Activated T-cell treated with anti-CD3 and anti-CD28 coated beads for 48 hours (primary cell): ENCODE results near the gene FBH1.
"Not testable (repeated sequence)": the region's sequence is repeated elsewhere in the genome, so short reads cannot be mapped to it uniquely, and the experiment has no call there.

Source experiments
- DNase-seq: peaks from one replicate; pipeline ENCODE4 v3.0.0-alpha.2; 2020; ENCODE audit warnings: low read depth

Gene FBH1

GRCh38 chr10:5960070-5960972 lies 70.3 kb downstream of the FBH1 start:
- DNase-seq, result no peak

GRCh38 chr10:5960973-5961275 lies 70.9 kb downstream of the FBH1 start:
- DNase-seq, result not testable (repeated sequence)

DNA sequence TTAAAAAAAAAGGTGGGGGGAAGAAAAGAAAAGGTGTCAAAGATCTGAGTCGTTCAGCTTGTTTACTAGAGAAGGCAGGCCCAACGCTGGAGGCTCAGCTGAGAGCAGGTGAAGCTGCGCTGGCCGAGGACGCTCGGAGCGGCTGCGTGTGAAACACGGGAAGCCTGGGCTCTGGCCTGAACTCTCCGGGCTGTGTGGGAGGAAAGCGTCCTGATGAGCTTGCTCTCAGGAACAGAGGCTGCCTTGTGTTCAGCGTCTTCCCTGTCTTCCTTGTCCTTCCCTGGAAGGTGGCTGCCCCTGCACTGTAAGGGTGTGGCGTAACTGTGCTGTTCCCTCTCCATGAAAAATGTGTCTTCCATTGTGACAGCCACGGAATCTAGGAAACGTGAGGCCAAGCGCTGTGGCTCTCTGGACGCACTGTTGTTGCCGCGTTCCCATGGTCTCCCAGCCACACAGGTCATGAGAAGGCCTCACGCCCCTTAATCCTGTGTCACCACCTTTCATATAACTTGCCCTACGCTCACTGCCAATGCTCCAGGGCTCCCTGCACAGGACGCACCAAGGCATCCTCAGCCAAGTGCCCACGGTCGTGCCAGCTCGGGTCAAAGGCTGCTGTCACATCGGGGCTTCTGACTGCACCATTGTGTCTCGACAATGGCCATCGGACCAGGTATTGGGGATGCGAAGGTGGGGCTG lies 71.5 kb downstream of the FBH1 start:
- DNase-seq, result no peak

GRCh38 chr10:5962358-5962940 lies 72.4 kb downstream of the FBH1 start:
- not testable (repeated sequence) for DNase-seq

GRCh38 chr10:5963071-5963470 lies 73.0 kb downstream of the FBH1 start:
- no peak for DNase-seq

DNA sequence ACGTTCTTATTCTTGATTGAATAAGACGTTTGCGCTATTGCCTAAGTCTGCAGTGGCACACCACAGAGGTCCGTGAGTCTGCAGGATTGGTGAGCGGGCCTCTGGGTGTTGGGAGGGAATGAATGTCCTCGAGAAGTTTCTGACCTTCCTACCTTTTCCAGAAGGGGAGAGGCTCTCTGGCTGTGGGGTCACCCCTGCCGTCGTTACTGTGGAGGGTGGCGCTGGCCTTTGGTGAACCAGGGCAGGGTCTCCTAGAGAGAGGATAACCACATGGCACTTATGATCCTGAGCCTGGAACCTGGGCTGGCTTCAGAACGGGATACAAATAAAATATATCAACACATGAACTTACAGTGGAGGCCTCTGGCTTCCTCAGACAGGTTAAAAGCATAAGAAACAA lies 73.5 kb downstream of the FBH1 start:
- DNase-seq, result no peak

DNA sequence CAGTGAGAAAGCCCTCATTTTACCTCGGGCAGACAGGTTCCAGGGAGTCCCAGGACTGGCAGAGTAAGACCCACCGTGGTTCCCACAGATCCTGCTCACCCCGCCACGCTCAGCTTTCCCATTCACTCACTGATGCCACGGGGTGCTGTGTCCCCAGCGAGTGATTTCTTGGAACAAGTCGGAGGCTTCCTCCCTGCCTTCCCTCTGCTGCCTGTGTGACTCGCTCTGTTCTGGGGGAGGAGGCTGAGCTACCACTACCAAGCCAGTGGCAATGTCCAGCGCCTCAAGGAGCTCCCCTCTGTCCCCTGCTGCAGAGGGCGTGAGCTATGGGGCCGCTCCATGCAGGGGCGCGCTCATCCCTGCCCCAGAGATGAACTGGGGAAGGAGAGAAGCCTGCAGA lies 74.7 kb downstream of the FBH1 start:
- DNase-seq, result no peak

DNA sequence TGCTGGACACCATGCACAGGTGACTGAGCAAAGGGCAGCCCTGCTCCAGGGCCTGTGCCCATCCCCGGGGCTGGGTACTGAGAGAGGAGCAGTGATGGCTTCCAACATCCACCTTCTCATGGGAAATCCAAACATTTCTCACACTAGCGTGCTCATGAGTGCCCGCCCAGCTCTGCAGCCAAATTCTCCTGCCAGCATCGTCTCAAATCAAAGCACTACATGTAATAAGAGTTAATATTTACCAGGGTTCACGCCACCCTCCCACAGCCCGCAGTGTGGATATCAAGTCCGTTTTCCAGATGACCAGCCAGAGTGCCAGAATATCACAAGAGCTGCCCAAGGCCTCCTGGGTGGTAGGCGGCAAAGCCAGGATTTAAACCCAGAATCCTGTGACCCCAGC lies 75.2 kb downstream of the FBH1 start:
- DNase-seq, result no peak

DNA sequence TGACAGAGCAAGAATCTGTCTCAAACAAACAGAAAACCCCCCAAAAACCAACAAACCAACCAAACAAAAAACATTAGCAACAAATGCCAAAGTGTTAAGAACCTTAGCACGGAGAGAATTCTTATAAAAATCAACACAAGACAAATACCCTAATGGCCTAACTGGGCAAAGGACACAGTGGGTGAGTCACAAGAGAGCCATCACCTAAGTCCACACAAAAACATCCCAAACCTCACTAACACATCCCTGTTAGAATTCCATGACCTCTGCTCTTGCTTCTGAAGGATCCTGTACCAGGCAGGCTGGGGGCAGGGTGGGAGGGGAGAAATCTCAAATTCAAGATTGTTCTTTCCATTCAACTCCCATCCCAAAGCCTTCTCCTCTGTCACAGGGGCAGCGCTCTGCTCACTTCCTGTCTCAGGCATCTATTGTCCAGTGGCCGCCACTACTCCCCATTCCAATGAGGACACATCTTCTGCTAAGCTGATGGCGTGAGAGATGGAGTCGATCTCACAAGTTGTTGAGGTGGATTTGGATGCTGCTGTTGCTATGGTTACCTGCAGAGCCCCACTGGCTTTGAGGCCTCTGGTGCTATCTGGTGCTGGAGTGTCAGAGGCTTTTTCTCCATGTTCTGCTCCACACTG lies 78.1 kb downstream of the FBH1 start:
- no peak for DNase-seq

- no peak for DNase-seq
These were observed 78.8 kb downstream of the FBH1 start for GRCh38 chr10:5968681-5969453.

DNA sequence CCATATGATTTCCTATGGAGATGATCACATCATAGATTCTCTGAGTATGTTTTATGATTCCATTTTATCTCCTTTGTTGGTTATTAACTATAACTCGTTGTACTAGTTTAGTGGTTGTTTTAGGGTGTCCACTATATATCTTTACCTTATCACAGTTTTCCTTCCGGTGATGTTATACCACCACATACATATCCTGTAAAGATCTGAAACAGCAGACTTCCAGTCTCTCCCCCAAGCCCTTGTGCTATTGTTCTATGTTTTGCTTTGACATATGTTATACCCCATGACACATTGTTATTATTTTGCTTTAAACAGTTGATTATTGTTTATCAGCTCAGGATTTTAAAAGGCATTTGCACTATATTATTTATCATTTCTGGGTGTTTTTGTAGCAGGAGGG lies 80.0 kb downstream of the FBH1 start:
- DNase-seq, result no peak

DNA sequence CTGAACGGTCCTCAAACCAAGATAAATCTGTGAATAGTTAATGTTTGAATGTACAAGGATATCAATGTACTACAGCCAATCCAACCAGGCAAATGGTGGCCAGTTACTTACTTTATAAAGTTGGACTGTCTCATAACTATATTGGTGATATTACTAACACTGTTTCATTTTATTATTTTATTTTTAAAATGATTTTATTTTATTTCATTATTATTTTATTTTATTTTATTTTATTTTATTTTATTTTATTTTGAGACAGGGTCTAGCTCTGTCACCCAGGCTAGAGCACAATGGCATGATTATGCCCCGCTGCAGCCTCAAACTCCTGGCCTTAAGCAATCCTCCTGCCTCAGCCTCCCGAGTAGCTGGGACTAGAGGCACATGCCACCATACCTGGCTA lies 80.5 kb downstream of the FBH1 start:
- DNase-seq, result no peak

- no peak for DNase-seq
These were observed 81.3 kb downstream of the FBH1 start for GRCh38 chr10:5971315-5971832.

DNA sequence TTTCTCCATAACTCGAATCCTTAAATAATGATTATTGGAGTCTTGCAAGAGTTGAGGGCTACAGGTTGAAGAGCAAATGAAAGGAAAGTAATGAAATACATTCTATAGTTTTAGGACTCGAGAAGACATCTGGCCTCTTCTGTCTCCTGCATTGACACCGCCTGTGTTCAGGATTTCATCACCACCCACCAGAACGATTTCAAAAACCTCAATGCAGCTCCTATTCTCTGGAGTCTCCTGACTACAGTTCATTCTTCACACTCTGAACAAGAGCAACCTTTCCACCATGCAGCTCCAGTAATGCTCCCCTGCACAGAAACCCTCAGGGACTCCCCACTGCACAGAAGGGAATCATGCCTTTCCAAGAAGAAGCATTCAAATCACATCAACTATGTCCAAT lies 81.8 kb downstream of the FBH1 start:
- DNase-seq, result no peak

DNA sequence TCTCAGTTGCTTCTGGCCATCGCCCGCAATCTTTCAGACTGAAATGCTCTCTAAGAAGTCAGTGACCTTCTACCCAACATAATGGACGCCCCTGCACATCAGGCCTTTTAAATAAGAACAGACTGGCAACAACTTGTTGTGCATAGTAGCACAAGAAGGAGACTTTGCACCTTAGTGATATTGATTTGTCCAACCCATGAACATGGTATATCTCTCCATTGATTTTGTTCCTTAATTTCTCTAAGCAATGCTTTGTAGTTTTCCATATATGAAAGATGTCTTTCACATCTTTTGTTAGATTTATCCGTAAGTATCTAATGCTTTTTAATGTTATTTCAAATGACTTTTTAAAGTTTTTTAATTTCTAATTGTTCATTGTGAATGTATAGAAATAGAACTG lies 83.0 kb downstream of the FBH1 start:
- no peak for DNase-seq

GRCh38 chr10:5975641-5976473 lies 85.8 kb downstream of the FBH1 start:
- peak; percentile 48 for DNase-seq

- DNase-seq, result peak; percentile 45
These were observed 86.7 kb downstream of the FBH1 start for GRCh38 chr10:5976512-5977470.

- DNase-seq, result peak; percentile 88
These were observed 87.6 kb downstream of the FBH1 start, which contains the start of gene IL15RA for GRCh38 chr10:5977471-5978229. TSS of gene IL15RA (minus strand) at chr10:5977543. CDS start at chr10:5977492, 51 bp downstream.

DNA sequence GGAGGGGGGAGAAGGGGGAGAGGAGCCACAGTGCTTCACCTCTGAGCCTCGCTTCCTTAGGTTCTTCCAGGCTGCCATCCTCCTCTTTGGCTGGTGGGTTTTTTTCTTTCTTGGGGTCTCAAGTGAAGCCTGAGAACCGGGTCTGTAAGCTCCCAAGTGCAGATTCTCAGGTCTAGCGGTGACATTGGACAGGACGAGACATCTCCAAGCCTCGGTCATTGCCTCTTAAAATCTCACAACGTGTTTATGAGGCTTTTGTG lies 88.1 kb downstream of the FBH1 start:
- no peak for DNase-seq
